Astrocyte of the spinal cord (primary cell): ENCODE results near the gene LHX6.

Source experiments
- DNase-seq: peaks from one replicate; pipeline ENCODE4 v3.0.0; 2011; ENCODE audit warnings: low read depth, low spot score
- H3K4me3 ChIP-seq: 2 replicates; pipeline ENCODE4 v1.5.1; 2011; ENCODE audit warnings: low read depth, mild to moderate bottlenecking, low read length, moderate library complexity
- CTCF ChIP-seq: IDR thresholded peaks from 2 replicates; pipeline ENCODE4 v1.5.1; 2012; ENCODE audit warnings: low read depth, mild to moderate bottlenecking, low read length, inconsistent platforms
- in situ Hi-C: cut with HindIII; loops from 2 replicates; pipeline ENCODE4 v1.10.0; 2017; ENCODE audit warnings: low sequenced_read_pairs

The LHX6 gene

DNA sequence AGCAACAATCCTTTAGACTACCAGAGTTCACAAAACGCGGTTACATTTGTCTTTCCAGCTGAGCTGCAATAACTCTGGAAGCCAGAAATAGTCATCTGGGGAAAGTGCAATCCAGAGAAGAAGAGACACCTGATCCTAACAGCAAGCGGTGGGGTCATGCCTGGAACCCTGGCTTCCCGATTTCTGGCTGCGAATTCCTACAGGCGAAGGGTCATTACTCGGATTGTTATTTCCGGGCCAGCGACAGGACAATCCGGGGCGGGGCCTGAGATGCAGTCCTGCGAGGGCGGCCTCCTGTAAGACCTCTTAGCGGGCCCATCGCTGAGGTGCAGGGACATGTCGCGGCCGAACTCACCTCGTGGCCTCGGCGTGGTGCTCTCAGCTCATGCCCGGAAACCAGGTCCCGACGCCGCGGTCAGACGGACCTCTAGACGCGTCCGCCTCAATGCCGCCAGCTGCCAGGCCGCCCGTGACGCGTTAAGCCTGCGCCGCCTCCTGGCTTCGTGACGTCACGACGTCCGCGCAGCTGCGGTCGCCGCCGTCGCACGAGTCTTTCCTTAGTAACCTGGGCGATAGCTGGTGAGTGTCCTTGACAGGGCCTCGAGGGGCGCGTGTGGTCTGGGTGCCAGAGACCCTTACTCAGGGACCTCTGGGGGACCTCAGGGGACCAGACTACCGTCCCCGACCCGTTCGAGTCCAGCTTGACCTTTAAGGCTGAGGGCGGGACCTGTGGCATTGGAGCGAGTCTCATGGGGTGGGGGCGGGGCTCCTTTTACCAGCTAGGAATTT is 35.8 kb upstream of the LHX6 start, which contains the start of the genes MRRF and RBM18:
Gene MRRF (plus strand): TSS at position 523 of the 789 bp plus-strand sequence. CDS start 6,010 bp downstream, outside the sequence.
Gene RBM18 (minus strand): TSS at position 481 of the 789 bp plus-strand sequence. CDS start 3,348 bp downstream, outside the sequence.
- DNase-seq: peak; percentile 92
- in situ Hi-C loops: no loop called here
- no peak for TF ChIP-seq CTCF
- H3K4me3 ChIP-seq: peak within 1 kb of the TSS; percentile 67

DNA sequence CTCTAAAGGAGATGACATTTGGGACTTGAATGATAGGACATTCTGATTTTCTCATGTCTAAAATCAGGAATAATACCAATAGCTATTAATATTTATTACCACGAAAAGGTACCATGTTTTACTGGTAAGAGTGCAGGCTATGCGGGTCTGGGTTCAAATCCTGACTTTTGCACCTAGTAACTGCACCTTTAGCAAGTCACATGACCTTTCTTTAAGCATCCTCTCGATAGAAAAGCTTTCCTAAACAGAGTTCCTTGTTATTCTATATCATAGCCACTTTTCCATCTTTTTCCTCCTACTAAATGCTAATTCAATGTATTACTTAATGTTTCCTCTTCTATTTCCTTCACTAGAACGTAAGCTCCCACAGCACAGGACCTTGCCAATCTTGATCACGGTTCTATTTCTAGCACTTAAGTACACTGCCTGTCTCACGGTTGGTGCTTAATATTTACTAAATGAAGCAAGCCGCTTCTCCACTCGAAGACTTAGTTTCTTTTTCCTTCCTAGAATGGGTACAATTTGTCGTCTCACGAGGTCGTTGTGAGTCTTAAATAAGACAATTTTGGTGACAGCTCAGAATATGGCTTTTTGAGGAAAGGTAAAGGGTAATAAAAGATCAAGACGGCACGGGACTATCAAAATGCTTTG is 35.1 kb upstream of the LHX6 start:
- DNase-seq: no peak
- in situ Hi-C loops: no loop called here
- TF ChIP-seq CTCF: no peak
- peak overlapping the region; percentile 67 for H3K4me3 ChIP-seq

DNA sequence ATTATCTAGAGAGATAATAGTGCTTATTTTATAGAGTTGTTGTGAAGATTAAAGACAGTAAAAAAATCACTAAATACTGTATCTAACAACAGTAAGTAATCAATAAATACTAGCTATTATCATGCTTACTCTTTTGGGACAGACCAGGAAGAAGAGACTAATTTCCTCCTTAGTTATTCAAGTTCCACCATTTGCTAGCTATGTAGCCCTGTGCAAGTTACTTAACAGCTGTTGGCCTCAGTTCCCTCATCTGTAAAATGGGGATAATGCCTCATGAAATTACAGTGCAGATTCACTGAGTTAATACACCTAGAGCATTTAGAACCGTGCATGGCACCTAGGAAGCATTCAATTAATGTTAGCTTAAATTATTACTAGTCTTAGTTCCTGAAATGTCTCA is 33.3 kb upstream of the LHX6 start:
- in situ Hi-C loops: no loop called here
- no peak for DNase-seq
- TF ChIP-seq CTCF: no peak
- no peak overlapping the region for H3K4me3 ChIP-seq

DNA sequence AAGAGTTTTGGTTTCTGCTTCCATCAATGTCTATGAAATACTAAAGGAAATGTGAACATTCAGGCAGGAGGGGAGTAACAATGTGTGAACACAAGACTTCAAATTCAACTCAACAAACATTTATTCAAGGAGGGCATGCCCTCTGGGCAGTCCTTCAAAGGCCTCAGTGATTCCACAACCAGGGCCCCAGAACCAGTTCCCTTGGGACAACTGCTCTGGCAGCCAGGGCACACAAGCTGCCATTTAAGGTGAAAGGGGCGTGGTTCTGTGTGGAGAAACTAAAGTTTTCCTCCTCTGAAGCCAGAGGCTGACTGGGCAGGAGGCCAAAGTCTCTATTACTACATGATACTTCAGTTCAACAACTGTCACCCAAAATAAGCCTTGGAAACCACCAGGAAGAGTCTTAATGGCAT is 32.7 kb upstream of the LHX6 start:
- in situ Hi-C loops: no loop called here
- peak; percentile 68 for DNase-seq
- no peak for TF ChIP-seq CTCF
- H3K4me3 ChIP-seq: no peak overlapping the region

- no peak for DNase-seq
- no peak for TF ChIP-seq CTCF
- in situ Hi-C loops: no loop called here
- H3K4me3 ChIP-seq: no peak overlapping the region
Observed at GRCh38 chr9:122258886-122259415, 30.2 kb upstream of the LHX6 start.

- TF ChIP-seq CTCF: no peak
- in situ Hi-C loops: no loop called here
- no peak for DNase-seq
- H3K4me3 ChIP-seq: no peak overlapping the region
Observed at GRCh38 chr9:122256206-122256605, 27.4 kb upstream of the LHX6 start.
